ENCODE data around the gene PPME1.

PPME1 gene

DNA sequence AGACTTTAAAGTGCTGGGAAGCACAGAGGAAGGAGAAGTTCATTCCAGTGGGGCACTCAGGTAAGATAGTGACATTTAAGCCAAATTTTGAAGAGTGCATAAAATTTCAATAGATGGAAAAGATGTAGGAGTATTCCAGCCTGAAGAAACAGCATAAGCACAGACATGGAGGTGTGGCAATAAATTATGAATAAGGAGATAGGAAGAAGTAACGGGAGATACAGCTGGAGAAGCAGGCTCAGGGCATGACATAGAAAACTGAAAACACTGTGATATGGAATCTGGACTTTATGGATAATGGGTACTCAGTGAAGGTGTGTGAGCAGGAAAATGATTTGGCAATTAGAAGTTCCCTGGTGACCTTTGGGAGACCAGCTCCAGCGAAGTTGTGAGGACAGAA lies 107.0 kb downstream of the PPME1 start:
- POLR2A ChIA-PET = no interaction called here

DNA sequence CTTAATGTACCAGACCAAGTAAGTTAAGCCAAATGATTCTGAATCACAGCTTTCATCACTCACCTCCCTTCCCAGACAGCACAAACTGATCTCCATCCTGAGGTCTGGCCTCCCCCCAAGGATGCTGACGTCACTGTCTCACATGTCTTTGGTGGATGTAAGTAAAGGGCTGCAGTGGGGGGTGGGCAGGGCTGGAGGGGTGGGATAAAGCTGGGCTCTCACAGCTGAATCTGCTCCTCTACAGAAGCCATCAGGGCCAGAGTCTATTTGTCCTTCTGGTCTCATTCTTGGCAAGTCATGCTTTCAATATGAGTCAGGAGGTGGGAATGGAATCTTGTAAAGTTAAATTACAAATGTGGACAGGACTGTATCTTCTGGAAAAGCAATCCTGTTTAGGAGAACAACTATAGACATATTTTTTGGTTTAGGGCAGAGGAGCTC lies 107.7 kb downstream of the PPME1 start:
- CTCF ChIA-PET = interaction anchor here (0.7 to 1.4 kb wide), 3 partner anchors 8 to 22 kb away, joined by 3 to 4 read pairs (median 3); no protein-coding TSS in a partner anchor
- no peak overlapping the region for H3K4me3 ChIP-seq (ENCODE audit: low read depth, low read length)
- H3K9me3 ChIP-seq (ENCODE audit: control insufficient read depth, insufficient read depth, low read depth, low read length) = no peaks in the 10 kb centered on the region
- TF ChIP-seq ZNF510 (tag by site-specific recombination; IDR thresholded peaks at IDR 0.05; ENCODE audit: insufficient replicate concordance) (no peak), GLIS2 (tag by site-specific recombination; IDR thresholded peaks at IDR 0.05) (no peak), ZNF529 (tag by site-specific recombination; IDR thresholded peaks at IDR 0.05; ENCODE audit: insufficient replicate concordance) (no peak), SP3 (tag by site-specific recombination; IDR thresholded peaks at IDR 0.05) (no peak), KLF7 (tag by site-specific recombination; IDR thresholded peaks at IDR 0.05; ENCODE audit: borderline replicate concordance) (no peak), ZBTB21 (tag by site-specific recombination; IDR thresholded peaks at IDR 0.05) (no peak), MZF1 (tag by site-specific recombination; IDR thresholded peaks at IDR 0.05; ENCODE audit: borderline replicate concordance) (no peak), ZNF221 (tag by site-specific recombination; IDR thresholded peaks at IDR 0.05; ENCODE audit: borderline replicate concordance) (no peak), ZNF473 (tag by site-specific recombination; IDR thresholded peaks at IDR 0.05) (no peak), ZNF24 (tag by site-specific recombination; IDR thresholded peaks at IDR 0.05) (no peak), ZBTB8A (tag by site-specific recombination; IDR thresholded peaks at IDR 0.05) (no peak), ZNF621 (tag by site-specific recombination; IDR thresholded peaks at IDR 0.05) (no peak), SETDB1 (IDR thresholded peaks at IDR 0.05; ENCODE audit: insufficient read length, low read length) (no peak), ZNF157 (tag by site-specific recombination; IDR thresholded peaks at IDR 0.05) (no peak)
- TF ChIP-seq, protein P1, sequence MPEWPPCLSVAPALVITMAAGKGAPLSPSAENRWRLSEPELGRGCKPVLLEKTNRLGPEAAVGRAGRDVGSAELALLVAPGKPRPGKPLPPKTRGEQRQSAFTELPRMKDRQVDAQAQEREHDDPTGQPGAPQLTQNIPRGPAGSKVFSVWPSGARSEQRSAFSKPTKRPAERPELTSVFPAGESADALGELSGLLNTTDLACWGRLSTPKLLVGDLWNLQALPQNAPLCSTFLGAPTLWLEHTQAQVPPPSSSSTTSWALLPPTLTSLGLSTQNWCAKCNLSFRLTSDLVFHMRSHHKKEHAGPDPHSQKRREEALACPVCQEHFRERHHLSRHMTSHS (tag by site-specific recombination; IDR thresholded peaks at IDR 0.05) = no peak
- TF ChIP-seq, protein P2, sequence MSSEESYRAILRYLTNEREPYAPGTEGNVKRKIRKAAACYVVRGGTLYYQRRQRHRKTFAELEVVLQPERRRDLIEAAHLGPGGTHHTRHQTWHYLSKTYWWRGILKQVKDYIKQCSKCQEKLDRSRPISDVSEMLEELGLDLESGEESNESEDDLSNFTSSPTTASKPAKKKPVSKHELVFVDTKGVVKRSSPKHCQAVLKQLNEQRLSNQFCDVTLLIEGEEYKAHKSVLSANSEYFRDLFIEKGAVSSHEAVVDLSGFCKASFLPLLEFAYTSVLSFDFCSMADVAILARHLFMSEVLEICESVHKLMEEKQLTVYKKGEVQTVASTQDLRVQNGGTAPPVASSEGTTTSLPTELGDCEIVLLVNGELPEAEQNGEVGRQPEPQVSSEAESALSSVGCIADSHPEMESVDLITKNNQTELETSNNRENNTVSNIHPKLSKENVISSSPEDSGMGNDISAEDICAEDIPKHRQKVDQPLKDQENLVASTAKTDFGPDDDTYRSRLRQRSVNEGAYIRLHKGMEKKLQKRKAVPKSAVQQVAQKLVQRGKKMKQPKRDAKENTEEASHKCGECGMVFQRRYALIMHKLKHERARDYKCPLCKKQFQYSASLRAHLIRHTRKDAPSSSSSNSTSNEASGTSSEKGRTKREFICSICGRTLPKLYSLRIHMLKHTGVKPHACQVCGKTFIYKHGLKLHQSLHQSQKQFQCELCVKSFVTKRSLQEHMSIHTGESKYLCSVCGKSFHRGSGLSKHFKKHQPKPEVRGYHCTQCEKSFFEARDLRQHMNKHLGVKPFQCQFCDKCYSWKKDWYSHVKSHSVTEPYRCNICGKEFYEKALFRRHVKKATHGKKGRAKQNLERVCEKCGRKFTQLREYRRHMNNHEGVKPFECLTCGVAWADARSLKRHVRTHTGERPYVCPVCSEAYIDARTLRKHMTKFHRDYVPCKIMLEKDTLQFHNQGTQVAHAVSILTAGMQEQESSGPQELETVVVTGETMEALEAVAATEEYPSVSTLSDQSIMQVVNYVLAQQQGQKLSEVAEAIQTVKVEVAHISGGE (tag by site-specific recombination; conservative IDR thresholded peaks at IDR 0.05; ENCODE audit: low read depth) = no peak
- TF ChIP-seq, protein P3, sequence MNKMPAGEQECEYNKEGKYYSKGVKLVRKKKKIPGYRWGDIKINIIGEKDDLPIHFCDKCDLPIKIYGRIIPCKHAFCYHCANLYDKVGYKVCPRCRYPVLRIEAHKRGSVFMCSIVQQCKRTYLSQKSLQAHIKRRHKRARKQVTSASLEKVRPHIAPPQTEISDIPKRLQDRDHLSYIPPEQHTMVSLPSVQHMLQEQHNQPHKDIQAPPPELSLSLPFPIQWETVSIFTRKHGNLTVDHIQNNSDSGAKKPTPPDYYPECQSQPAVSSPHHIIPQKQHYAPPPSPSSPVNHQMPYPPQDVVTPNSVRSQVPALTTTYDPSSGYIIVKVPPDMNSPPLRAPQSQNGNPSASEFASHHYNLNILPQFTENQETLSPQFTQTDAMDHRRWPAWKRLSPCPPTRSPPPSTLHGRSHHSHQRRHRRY (tag by site-specific recombination; IDR thresholded peaks at IDR 0.05) = no peak
- TF ChIP-seq, protein P4, sequence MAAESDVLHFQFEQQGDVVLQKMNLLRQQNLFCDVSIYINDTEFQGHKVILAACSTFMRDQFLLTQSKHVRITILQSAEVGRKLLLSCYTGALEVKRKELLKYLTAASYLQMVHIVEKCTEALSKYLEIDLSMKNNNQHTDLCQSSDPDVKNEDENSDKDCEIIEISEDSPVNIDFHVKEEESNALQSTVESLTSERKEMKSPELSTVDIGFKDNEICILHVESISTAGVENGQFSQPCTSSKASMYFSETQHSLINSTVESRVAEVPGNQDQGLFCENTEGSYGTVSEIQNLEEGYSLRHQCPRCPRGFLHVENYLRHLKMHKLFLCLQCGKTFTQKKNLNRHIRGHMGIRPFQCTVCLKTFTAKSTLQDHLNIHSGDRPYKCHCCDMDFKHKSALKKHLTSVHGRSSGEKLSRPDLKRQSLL (tag by site-specific recombination; IDR thresholded peaks at IDR 0.05) = no peak
- TF ChIP-seq, protein P5, sequence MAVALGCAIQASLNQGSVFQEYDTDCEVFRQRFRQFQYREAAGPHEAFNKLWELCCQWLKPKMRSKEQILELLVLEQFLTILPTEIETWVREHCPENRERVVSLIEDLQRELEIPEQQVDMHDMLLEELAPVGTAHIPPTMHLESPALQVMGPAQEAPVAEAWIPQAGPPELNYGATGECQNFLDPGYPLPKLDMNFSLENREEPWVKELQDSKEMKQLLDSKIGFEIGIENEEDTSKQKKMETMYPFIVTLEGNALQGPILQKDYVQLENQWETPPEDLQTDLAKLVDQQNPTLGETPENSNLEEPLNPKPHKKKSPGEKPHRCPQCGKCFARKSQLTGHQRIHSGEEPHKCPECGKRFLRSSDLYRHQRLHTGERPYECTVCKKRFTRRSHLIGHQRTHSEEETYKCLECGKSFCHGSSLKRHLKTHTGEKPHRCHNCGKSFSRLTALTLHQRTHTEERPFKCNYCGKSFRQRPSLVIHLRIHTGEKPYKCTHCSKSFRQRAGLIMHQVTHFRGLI (tag by site-specific recombination; IDR thresholded peaks at IDR 0.05) = no peak
- TF ChIP-seq, protein P6, sequence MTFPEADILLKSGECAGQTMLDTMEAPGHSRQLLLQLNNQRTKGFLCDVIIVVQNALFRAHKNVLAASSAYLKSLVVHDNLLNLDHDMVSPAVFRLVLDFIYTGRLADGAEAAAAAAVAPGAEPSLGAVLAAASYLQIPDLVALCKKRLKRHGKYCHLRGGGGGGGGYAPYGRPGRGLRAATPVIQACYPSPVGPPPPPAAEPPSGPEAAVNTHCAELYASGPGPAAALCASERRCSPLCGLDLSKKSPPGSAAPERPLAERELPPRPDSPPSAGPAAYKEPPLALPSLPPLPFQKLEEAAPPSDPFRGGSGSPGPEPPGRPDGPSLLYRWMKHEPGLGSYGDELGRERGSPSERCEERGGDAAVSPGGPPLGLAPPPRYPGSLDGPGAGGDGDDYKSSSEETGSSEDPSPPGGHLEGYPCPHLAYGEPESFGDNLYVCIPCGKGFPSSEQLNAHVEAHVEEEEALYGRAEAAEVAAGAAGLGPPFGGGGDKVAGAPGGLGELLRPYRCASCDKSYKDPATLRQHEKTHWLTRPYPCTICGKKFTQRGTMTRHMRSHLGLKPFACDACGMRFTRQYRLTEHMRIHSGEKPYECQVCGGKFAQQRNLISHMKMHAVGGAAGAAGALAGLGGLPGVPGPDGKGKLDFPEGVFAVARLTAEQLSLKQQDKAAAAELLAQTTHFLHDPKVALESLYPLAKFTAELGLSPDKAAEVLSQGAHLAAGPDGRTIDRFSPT (tag by site-specific recombination; IDR thresholded peaks at IDR 0.05) = no peak
- no peaks in the 10 kb centered on the region for H3K36me3 ChIP-seq (ENCODE audit: control insufficient read depth in 2 of 2, insufficient read depth in 1 of 2, low read length in 2 of 2)
- no peaks in the 10 kb centered on the region for H3K4me1 ChIP-seq (ENCODE audit: control insufficient read depth, insufficient read depth, low read length)
- POLR2A ChIA-PET = no interaction called here
- no peak overlapping the region for H3K27ac ChIP-seq (ENCODE audit: extremely low read depth, low read depth, low read length)

More for the DNA sequence above, 107.0 kb downstream of the PPME1 start:
- CTCF ChIA-PET = interaction anchor here (0.7 to 1.4 kb wide), 2 partner anchors 13 to 23 kb away, joined by 3 read pairs; no protein-coding TSS in a partner anchor
- TF ChIP-seq ZNF571 (tag by site-specific recombination; IDR thresholded peaks at IDR 0.05) = no peak
- no peak for TF ChIP-seq YY2 (tag by site-specific recombination; IDR thresholded peaks at IDR 0.05)
- Histone ChIP-seq H3K4me3 (ENCODE audit: low read depth, low read length) (no peak overlapping the region), H3K27ac (ENCODE audit: extremely low read depth, low read depth, low read length) (no peak overlapping the region), H3K4me1 (ENCODE audit: control insufficient read depth, insufficient read depth, low read length) (no peaks in the 10 kb centered on the region), H3K9me3 (ENCODE audit: control insufficient read depth, insufficient read depth, low read depth, low read length) (no peaks in the 10 kb centered on the region), H3K36me3 (ENCODE audit: control insufficient read depth in 2 of 2, insufficient read depth in 1 of 2, low read length in 2 of 2) (no peaks in the 10 kb centered on the region)
